Mesodermal cell (in vitro differentiated cells): ENCODE results near the gene FICD.
A peak's percentile ranks its signal among the peaks of the same experiment; 100 is the strongest.

Experiments used
- H3K27ac ChIP-seq: 2 replicates; pipeline ENCODE4 v1.7.0; 2013; ENCODE audit warnings: mild to moderate bottlenecking, low read depth, low read length, moderate library complexity; ENCODE audit not compliant: severe bottlenecking
- H3K36me3 ChIP-seq: 2 replicates; pipeline ENCODE4 v1.7.1; 2013; ENCODE audit warnings: mild to moderate bottlenecking, low read length, moderate library complexity; ENCODE audit not compliant: control insufficient read depth, insufficient read depth
- H3K4me1 ChIP-seq: one replicate; pipeline ENCODE4 v1.7.1; 2013; ENCODE audit warnings: mild to moderate bottlenecking, low read length; ENCODE audit not compliant: insufficient read depth, control insufficient read depth, poor library complexity, severe bottlenecking
- H3K4me3 ChIP-seq: 2 replicates; pipeline ENCODE4 v1.7.0; 2013; ENCODE audit warnings: low read length, control low read depth, mild to moderate bottlenecking; ENCODE audit not compliant: insufficient read depth, poor library complexity, severe bottlenecking; ENCODE audit errors: extremely low read depth
- H3K9me3 ChIP-seq: 2 replicates; pipeline ENCODE4 v1.7.1; 2013; ENCODE audit warnings: mild to moderate bottlenecking, low read length, moderate library complexity; ENCODE audit not compliant: control insufficient read depth
- WGBS, 2 experiments: methylation state at CpG; one replicate each; pipeline ENCODE4 v1.1.5; 2013; ENCODE audit warnings: missing lambda C conversion rate in 2 of 2; ENCODE audit not compliant: insufficient coverage in 2 of 2; 5-methylcytosine and 5-hydroxymethylcytosine counted together

The FICD gene

DNA sequence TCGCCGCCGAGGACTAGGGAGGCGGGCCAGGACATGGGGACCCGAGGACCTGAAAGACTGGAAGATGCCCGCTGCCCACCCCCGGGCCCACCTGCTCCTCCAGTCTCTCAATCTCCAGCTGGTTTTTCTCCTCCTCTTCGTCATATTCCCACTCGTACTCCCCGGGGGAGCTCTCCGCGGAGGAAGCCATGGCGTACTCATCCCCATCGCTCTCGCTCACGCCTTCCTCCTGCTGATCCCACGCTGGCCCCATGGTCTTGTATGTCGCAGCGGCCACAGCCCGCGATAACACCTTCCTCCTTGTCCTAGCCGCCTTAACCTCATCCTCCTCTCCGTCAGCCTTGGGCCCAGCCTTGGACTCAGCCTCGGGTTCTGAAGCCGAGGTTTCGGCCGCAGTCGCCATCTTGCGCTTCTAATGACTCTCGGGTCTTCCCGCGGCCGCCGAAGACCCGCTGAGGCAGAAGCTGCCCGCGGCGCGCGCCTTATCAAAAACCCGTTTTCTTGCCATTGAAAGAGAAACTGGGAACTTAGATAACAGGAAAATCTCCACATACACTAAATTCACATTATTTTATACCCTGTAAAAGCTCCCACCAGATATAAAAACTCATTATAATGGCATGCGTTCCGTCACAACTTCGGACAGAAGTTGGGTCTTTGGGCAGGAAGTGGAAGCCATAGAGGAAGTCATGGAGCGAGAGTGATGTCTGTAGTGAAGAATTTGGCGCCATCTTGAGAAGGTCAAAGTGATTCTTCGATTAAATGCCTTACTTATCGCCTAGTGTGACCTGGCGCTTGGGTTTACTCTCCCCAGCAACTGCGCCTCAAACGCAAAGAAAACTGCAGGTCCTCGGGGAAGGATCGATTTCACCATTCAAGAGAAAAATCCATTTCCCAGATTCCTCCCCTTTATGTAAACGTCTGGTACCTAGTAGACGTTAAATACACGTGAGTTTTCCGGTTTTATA, 46.0 kb downstream of the FICD start, which contains the start of gene SART3:
TSS of gene SART3 (minus strand) at position 422 of the 968 bp plus-strand sequence. CDS start at position 403, 19 bp downstream.
- H3K4me3 ChIP-seq: peak within 1 kb of the TSS; percentile 98
- WGBS, 2 experiments: 0% methylated on average over 39 to 43 of the region's 57 CpGs
- peaks cover 52% of the 10 kb centered on the region for H3K36me3 ChIP-seq
- peaks cover 3% of the 10 kb centered on the region for H3K4me1 ChIP-seq
- H3K27ac ChIP-seq: peak within 1 kb of the TSS; percentile 99
- H3K9me3 ChIP-seq: no peaks in the 10 kb centered on the region

DNA sequence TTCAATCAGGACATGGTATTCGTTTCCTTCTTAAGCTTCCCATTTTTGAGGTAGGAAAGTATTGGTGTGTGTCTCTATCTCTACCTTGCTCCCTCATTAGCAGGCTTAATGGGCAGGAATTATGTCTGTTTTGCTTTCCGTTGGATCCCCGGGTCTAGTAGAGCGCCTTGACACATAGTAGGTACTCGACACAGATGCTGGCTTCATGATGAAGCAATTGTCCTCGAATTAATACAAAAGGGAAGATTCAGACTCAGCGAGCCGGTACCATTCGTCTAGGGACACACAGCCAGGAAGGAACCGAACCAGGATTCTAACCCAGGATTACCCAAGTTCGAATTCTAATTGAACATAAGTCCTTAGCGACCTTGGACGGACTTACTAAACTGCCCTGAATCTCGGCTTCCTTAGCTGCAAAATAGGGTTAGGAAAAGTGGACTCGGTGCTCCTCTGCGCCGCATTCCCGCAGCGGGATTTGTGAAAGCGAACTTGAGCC, 46.8 kb downstream of the FICD start:
- 0 to 2% methylated on average over 19 of the region's 20 CpGs for WGBS, 2 experiments
- H3K36me3 ChIP-seq: peaks cover 54% of the 10 kb centered on the region
- H3K27ac ChIP-seq: peak overlapping the region; percentile 99
- H3K4me3 ChIP-seq: peak overlapping the region; percentile 98
- H3K9me3 ChIP-seq: no peaks in the 10 kb centered on the region
- H3K4me1 ChIP-seq: peaks cover 3% of the 10 kb centered on the region

DNA sequence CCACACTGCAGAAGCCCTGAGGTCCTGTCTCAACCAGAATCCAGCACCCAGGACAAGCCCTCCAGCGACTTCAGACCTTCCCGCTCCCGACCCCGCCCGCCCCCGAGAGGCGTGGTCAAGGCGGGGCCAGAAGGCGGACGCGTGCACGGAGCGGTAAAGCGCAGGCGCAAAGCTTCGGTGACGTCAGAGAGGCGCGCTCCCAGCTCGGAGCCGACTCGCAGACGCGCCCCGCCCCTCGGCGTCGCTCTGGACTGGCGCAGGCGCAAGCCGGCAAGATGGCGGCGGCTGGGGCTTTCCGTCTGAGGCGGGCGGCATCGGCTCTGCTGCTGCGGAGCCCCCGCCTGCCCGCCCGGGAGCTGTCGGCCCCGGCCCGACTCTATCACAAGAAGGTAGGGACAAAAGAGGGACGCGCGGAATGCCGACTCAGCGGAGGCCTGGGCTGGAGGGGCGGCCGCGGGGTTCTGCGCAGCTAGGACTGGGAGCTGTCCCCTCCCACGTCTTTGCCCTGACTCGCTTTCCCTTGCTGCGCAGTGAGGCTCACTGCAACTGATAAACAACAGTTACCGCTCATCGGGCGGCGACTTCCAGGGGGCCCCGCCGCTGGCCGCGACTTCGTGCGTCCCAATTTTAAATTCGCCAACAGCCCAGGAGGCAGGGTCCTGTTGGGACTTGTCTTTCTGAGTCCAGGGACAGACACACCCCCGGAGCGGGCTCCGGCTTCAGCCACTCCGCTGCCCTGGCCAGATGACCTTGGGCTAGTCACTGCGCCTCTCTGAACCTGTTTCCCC, 47.5 kb downstream of the FICD start, which contains the start of gene ISCU:
TSS of gene ISCU (plus strand) at position 249 of the 788 bp plus-strand sequence. CDS start at position 276, 27 bp downstream.
- no peaks in the 10 kb centered on the region for H3K9me3 ChIP-seq
- peak within 1 kb of the TSS; percentile 99 for H3K27ac ChIP-seq
- peaks cover 3% of the 10 kb centered on the region for H3K4me1 ChIP-seq
- 0% methylated on average over 65 to 71 of the region's 72 CpGs for WGBS, 2 experiments
- peaks cover 55% of the 10 kb centered on the region for H3K36me3 ChIP-seq
- peak within 1 kb of the TSS; percentile 98 for H3K4me3 ChIP-seq

DNA sequence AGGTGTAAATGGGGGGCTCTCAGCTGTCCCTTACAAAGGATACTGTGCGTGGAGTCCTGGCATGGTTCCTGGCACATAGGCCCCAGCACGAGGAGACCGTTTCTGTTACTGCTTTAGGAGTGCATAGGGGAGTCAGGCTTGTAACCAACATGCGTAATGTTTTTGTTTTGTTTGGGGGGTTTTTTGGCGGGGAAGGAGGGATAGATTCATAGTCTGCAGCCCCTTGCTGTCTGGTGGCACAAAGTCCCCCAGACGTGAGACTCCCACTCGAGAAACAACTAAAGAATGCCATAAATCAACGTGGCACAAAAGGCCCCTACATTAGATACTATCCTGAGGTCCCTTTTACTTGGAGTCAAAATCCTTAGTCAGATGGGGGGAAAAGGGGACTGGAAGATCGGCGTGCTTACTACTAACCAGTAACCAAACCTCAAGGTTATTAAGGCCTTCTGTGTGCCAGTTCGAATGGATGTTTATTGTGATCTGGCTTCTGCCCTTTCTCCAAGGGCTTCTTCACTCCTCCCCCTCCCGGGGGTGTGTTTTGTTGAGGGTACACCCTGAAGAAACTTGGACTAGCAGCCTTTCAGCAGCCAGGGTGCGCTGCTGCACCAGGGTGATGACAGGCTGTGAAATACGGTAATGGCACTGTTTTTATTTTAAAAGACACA, 48.2 kb downstream of the FICD start:
- WGBS, 2 experiments: 3 to 4% methylated on average over 3 to 5 of the region's 14 CpGs
- H3K27ac ChIP-seq: peak overlapping the region; percentile 77

DNA sequence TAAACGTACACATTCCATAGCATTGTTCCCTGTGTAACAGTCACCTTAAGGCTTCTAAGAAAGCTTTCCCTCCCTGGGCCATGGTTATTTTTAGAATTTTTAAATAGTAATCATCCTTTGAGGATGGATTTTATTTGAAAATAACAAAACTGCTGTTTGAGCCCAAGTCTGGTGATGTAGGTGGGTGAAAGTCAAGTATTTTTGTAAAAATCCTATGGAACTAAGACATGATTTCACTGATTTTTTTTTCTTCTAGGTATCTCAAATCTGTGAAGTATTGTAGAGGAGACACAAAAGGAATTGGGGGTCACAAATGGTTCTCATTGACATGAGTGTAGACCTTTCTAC, 48.7 kb downstream of the FICD start:
- no peaks in the 10 kb centered on the region for H3K9me3 ChIP-seq
- peak overlapping the region; percentile 98 for H3K4me3 ChIP-seq
- peaks cover 3% of the 10 kb centered on the region for H3K4me1 ChIP-seq
- peaks cover 60% of the 10 kb centered on the region for H3K36me3 ChIP-seq
- H3K27ac ChIP-seq: peak overlapping the region; percentile 46
- no CpG with 5 or more reads among the region's 1 CpG for WGBS, 2 experiments

More for the DNA sequence above, 48.2 kb downstream of the FICD start:
- Histone ChIP-seq H3K4me1 (peaks cover 3% of the 10 kb centered on the region), H3K9me3 (no peaks in the 10 kb centered on the region), H3K4me3 (peak overlapping the region; percentile 98), H3K36me3 (peaks cover 55% of the 10 kb centered on the region)

DNA sequence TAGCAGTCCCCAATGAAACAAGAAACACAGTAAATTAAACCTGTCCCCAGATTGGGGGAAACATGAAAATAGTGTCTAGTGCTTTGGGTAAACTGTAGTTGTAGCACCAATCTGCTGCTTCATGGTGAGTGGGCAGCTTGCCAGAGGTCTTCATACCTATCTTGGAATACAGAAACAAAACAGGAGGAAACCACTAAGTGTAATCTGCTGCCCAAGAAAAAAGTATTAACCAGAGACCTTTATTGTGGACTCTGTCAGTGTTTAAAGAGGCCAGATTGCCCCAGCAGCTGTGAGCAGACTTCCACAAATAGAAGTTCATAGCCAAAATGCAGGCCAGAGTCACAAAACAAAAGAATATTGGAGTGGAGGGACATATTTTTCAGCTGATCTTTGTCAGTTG, 49.6 kb downstream of the FICD start:
- Histone ChIP-seq H3K4me3 (no peak overlapping the region), H3K27ac (no peak overlapping the region), H3K9me3 (no peaks in the 10 kb centered on the region), H3K36me3 (peaks cover 58% of the 10 kb centered on the region), H3K4me1 (no peaks in the 10 kb centered on the region)

DNA sequence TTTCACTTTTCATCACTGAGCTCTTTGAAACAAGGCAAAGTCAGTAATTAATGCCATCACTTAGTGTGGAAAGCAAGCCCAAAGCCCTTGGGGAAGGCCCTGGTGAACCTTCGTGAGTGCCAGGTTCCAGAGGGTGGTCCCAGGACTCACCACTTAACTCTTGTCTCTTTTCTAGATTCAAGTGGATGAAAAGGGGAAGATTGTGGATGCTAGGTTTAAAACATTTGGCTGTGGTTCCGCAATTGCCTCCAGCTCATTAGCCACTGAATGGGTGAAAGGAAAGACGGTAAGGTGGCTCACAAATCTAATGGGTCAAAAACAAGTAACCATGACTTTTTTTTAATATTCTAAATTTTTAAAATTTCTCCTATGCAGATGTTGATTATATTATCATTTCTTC, 50.1 kb downstream of the FICD start:
- H3K4me1 ChIP-seq: no peaks in the 10 kb centered on the region
- H3K9me3 ChIP-seq: no peaks in the 10 kb centered on the region
- WGBS, 2 experiments: 100% methylated on average over 1 of the region's 3 CpGs; no CpG with 5 or more reads in 1 of the 2 experiments
- no peak overlapping the region for H3K27ac ChIP-seq
- peaks cover 61% of the 10 kb centered on the region for H3K36me3 ChIP-seq
- H3K4me3 ChIP-seq: no peak overlapping the region

DNA sequence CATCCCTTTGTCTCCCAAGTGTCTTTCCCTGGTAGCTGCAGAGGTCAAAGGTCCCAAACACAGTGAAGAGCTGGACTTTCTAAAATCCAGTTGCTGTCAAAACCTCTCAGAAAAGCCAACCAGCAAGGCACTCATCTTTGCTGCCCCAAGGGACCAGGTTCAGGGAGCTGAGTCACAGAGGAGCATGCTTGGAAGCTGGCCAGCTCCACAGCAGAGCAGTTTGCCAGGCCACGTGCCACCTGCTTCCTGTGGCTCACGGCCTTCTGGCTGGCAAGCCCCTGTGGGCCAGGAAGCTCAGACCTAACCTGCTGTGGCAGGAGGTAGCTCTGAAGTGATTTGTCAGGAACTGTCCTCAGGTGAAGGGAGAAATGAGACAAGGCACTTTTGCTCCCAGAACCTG, 50.9 kb downstream of the FICD start:
- H3K4me1 ChIP-seq: no peaks in the 10 kb centered on the region
- no peak overlapping the region for H3K4me3 ChIP-seq
- WGBS, 2 experiments: 100% methylated on average over 2 of the region's 2 CpGs
- H3K27ac ChIP-seq: no peak overlapping the region
- H3K9me3 ChIP-seq: no peaks in the 10 kb centered on the region
- H3K36me3 ChIP-seq: peaks cover 61% of the 10 kb centered on the region

DNA sequence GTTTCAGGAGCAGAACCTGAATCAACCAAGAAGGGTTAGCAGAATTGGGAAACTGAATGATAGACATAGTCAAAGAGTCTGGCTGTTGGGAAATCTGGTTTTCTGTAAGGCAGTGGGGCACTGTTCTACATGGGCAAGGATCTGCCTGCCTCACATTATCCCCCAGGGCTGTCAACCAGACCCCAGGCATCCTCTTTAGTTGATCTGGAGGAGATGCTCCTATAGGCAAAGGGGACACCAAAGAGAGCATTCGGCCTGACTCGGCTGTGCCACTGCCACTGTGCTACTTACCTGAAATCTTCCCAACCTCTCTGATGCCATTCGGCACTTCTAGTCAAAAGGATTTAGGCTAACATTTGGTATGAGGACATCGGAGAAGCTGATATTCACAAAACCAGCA, 51.4 kb downstream of the FICD start:
- no peaks in the 10 kb centered on the region for H3K4me1 ChIP-seq
- H3K27ac ChIP-seq: no peak overlapping the region
- peaks cover 61% of the 10 kb centered on the region for H3K36me3 ChIP-seq
- H3K4me3 ChIP-seq: no peak overlapping the region
- WGBS, 2 experiments: 97 to 100% methylated on average over 4 of the region's 4 CpGs
- no peaks in the 10 kb centered on the region for H3K9me3 ChIP-seq
